ENCODE results near the gene PTEN.
"Not testable (repeated sequence)": the region's sequence is repeated elsewhere in the genome, so short reads cannot be mapped to it uniquely, and the experiment has no call there.

Gene PTEN

GRCh38 chr10:87872828-87873227, 9.4 kb downstream of the PTEN start:
- FAIRE-seq, result peak; percentile 20
- no peak for TF ChIP-seq POLR2A (IDR thresholded peaks at IDR 0.05; ENCODE audit: low read depth, low read length)
- no peak for DNase-seq (ENCODE audit: insufficient read length, low spot score)

- DNase-seq (ENCODE audit: insufficient read length, low spot score) (no peak), FAIRE-seq (peak; percentile 20)
- TF ChIP-seq POLR2A (IDR thresholded peaks at IDR 0.05; ENCODE audit: low read depth, low read length), result no peak
Observed at GRCh38 chr10:87873656-87874055, 10.2 kb downstream of the PTEN start.

GRCh38 chr10:87875929-87876571, 12.6 kb downstream of the PTEN start:
- no peak for DNase-seq (ENCODE audit: insufficient read length, low spot score)
- TF ChIP-seq POLR2A (IDR thresholded peaks at IDR 0.05; ENCODE audit: low read depth, low read length), result no peak
- no peak for FAIRE-seq

GRCh38 chr10:87878664-87879459, 15.4 kb downstream of the PTEN start:
- no peak for TF ChIP-seq POLR2A (IDR thresholded peaks at IDR 0.05; ENCODE audit: low read depth, low read length)
- DNase-seq (ENCODE audit: insufficient read length, low spot score) (no peak), FAIRE-seq (peak; percentile 79)

GRCh38 chr10:87880336-87880735, 16.9 kb downstream of the PTEN start:
- no peak for DNase-seq (ENCODE audit: insufficient read length, low spot score)
- no peak for TF ChIP-seq POLR2A (IDR thresholded peaks at IDR 0.05; ENCODE audit: low read depth, low read length)
- peak; percentile 27 for FAIRE-seq

GRCh38 chr10:87881373-87882059, 18.1 kb downstream of the PTEN start:
- DNase-seq (ENCODE audit: insufficient read length, low spot score); FAIRE-seq: not testable (repeated sequence)

- FAIRE-seq (peak; percentile 36), DNase-seq (ENCODE audit: insufficient read length, low spot score) (no peak)
- no peak for TF ChIP-seq POLR2A (IDR thresholded peaks at IDR 0.05; ENCODE audit: low read depth, low read length)
Observed at GRCh38 chr10:87882555-87883294, 19.3 kb downstream of the PTEN start.

GRCh38 chr10:87886635-87887034, 23.2 kb downstream of the PTEN start:
- no peak for TF ChIP-seq POLR2A (IDR thresholded peaks at IDR 0.05; ENCODE audit: low read depth, low read length)
- FAIRE-seq, result peak; percentile 83

GRCh38 chr10:87887146-87887545, 23.7 kb downstream of the PTEN start:
- FAIRE-seq (peak; percentile 64), DNase-seq (ENCODE audit: insufficient read length, low spot score) (no peak)
- no peak for TF ChIP-seq POLR2A (IDR thresholded peaks at IDR 0.05; ENCODE audit: low read depth, low read length)

More at GRCh38 chr10:87886635-87887034, 23.2 kb downstream of the PTEN start:
- no peak for DNase-seq (ENCODE audit: insufficient read length, low spot score)

- DNase-seq (ENCODE audit: insufficient read length, low spot score), result no peak
- no peak for FAIRE-seq
- TF ChIP-seq POLR2A (IDR thresholded peaks at IDR 0.05; ENCODE audit: low read depth, low read length), result no peak
Observed at GRCh38 chr10:87887548-87888289, 24.3 kb downstream of the PTEN start.

- TF ChIP-seq POLR2A (IDR thresholded peaks at IDR 0.05; ENCODE audit: low read depth, low read length), result no peak
- peak; percentile 11 for FAIRE-seq
- DNase-seq (ENCODE audit: insufficient read length, low spot score), result no peak
Observed at GRCh38 chr10:87895430-87895829, 32.0 kb downstream of the PTEN start.

GRCh38 chr10:87896216-87896615, 32.8 kb downstream of the PTEN start:
- TF ChIP-seq POLR2A (IDR thresholded peaks at IDR 0.05; ENCODE audit: low read depth, low read length), result no peak
- DNase-seq (ENCODE audit: insufficient read length, low spot score) (no peak), FAIRE-seq (no peak)

- DNase-seq (ENCODE audit: insufficient read length, low spot score); FAIRE-seq: not testable (repeated sequence)
Observed at GRCh38 chr10:87897957-87898356, 34.5 kb downstream of the PTEN start.

GRCh38 chr10:87903396-87903795, 40.0 kb downstream of the PTEN start:
- FAIRE-seq; DNase-seq (ENCODE audit: insufficient read length, low spot score): not testable (repeated sequence)

Measured in H54 (cell line).